Endometrial microvascular endothelial cells (primary cell): ENCODE data around the gene AADACL4. TPM values are rescaled to one million over a fixed set of nuclear protein-coding genes. Genes with fewer than 3 reads are reported as not detected.

Experiments used
- total RNA-seq: library from RNA; depleted of rRNA; stranded (reverse); fragments of >200 nt; gene quantifications from one replicate; pipeline ENCODE4 v1.2.3, GENCODE V29; 2015; ENCODE audit errors: inconsistent ontology term

The AADACL4 gene
- total RNA-seq, 1 donor from 2014 or later: not detected

Other genes starting within 250 kb of the AADACL4 start
- gene DHRS3, start 25.9 kb upstream of the AADACL4 start, total RNA-seq: 55.8 TPM
- gene AADACL3, start 72.0 kb downstream of the AADACL4 start, total RNA-seq: not detected
- gene CFAP107, start 102.1 kb downstream of the AADACL4 start, total RNA-seq: not detected
- gene PRAMEF12, start 129.7 kb downstream of the AADACL4 start, total RNA-seq: not detected
- gene PRAMEF1, start 147.3 kb downstream of the AADACL4 start, total RNA-seq: not detected
- not detected for gene PRAMEF11, start 187.3 kb downstream of the AADACL4 start, total RNA-seq
- gene HNRNPCL1, start 204.6 kb downstream of the AADACL4 start, total RNA-seq: not detected
- gene PRAMEF2, start 213.0 kb downstream of the AADACL4 start, total RNA-seq: not detected
- not detected for gene PRAMEF4, start 242.1 kb downstream of the AADACL4 start, total RNA-seq